Astrocyte (in vitro differentiated cells and primary cell): Measurements from ENCODE around the gene ARRB1. TPM values are rescaled to one million over a fixed set of nuclear protein-coding genes. Genes with fewer than 3 reads are reported as not detected.

Source experiments
- DNase-seq: peaks from one replicate; pipeline ENCODE4 v3.0.0-alpha.2; 2010; ENCODE audit warnings: low read depth
- FAIRE-seq: peaks from 2 replicates; lab custom pipeline; 2011; peaks lifted over from hg19 to GRCh38; lab: Jason Lieb, UNC
- H2AFZ ChIP-seq: 2 replicates; pipeline ENCODE4 v1.6.0; 2012; ENCODE audit warnings: low read depth, low read length, inconsistent platforms
- H3K27ac ChIP-seq: 2 replicates; pipeline ENCODE4 v1.5.1; 2011; ENCODE audit warnings: low read depth, low read length, inconsistent platforms
- H3K27me3 ChIP-seq: 2 replicates; pipeline ENCODE4 v1.6.0; 2011; ENCODE audit warnings: low read length, inconsistent platforms; ENCODE audit not compliant: insufficient read depth
- H3K36me3 ChIP-seq: 2 replicates; pipeline ENCODE4 v1.5.1; 2011; ENCODE audit warnings: low read length, inconsistent platforms; ENCODE audit not compliant: insufficient read depth
- H3K4me1 ChIP-seq: 2 replicates; pipeline ENCODE4 v1.5.1; 2011; ENCODE audit warnings: low read length, inconsistent platforms; ENCODE audit not compliant: insufficient read depth
- H3K4me2 ChIP-seq: 2 replicates; pipeline ENCODE4 v1.6.0; 2012; ENCODE audit warnings: low read length, inconsistent platforms
- H3K4me3 ChIP-seq: 2 replicates; pipeline ENCODE4 v1.5.1; 2011; ENCODE audit warnings: low read depth, mild to moderate bottlenecking, low read length, inconsistent platforms; ENCODE audit not compliant: insufficient read depth
- H3K79me2 ChIP-seq: 2 replicates; pipeline ENCODE4 v1.6.0; 2012; ENCODE audit warnings: mild to moderate bottlenecking, low read length, inconsistent platforms; ENCODE audit not compliant: insufficient read depth
- H3K9ac ChIP-seq: 2 replicates; pipeline ENCODE4 v1.6.0; 2012; ENCODE audit warnings: mild to moderate bottlenecking, low read length, inconsistent platforms
- H3K9me3 ChIP-seq: 2 replicates; pipeline ENCODE4 v1.5.1; 2012; ENCODE audit warnings: low read depth, mild to moderate bottlenecking, low read length, inconsistent platforms; ENCODE audit not compliant: insufficient read depth
- H4K20me1 ChIP-seq: 2 replicates; pipeline ENCODE4 v1.6.0; 2012; ENCODE audit warnings: low read length, inconsistent platforms; ENCODE audit not compliant: insufficient read depth
- H3K27ac Mint-ChIP-seq: one replicate; pipeline ENCODE4 v1.8.0; 2021; ENCODE audit warnings: mild to moderate bottlenecking, mixed read lengths; ENCODE audit not compliant: unreplicated experiment
- H3K27me3 Mint-ChIP-seq: one replicate; pipeline ENCODE4 v1.8.0; 2021; ENCODE audit warnings: low read depth, mixed read lengths; ENCODE audit not compliant: unreplicated experiment
- H3K36me3 Mint-ChIP-seq: one replicate; pipeline ENCODE4 v1.8.0; 2021; ENCODE audit warnings: low read depth, mixed read lengths; ENCODE audit not compliant: unreplicated experiment
- H3K4me1 Mint-ChIP-seq: one replicate; pipeline ENCODE4 v1.8.0; 2021; ENCODE audit warnings: low read depth, mixed read lengths; ENCODE audit not compliant: unreplicated experiment
- H3K4me3 Mint-ChIP-seq: one replicate; pipeline ENCODE4 v1.8.0; 2021; ENCODE audit warnings: mild to moderate bottlenecking, moderate library complexity, mixed read lengths; ENCODE audit not compliant: unreplicated experiment
- H3K9me3 Mint-ChIP-seq: one replicate; pipeline ENCODE4 v1.8.0; 2021; ENCODE audit warnings: mild to moderate bottlenecking, mixed read lengths; ENCODE audit not compliant: unreplicated experiment
- EZH2 ChIP-seq: IDR thresholded peaks from 2 replicates; pipeline ENCODE4 v1.6.1; 2012; ENCODE audit warnings: mild to moderate bottlenecking, low read length, inconsistent platforms; ENCODE audit not compliant: insufficient read depth
- total RNA-seq: library from RNA; stranded (reverse); gene quantifications from 2 replicates; pipeline ENCODE4 v1.2.1, GENCODE V29; 2021
- TF ChIP-seq, protein P1 (sequence below): IDR thresholded peaks from 2 replicates; pipeline ENCODE4 v1.5.1; 2011; ENCODE audit warnings: low read depth, mild to moderate bottlenecking, inconsistent platforms, low read length, moderate library complexity; ENCODE audit not compliant: insufficient read depth

The ARRB1 gene
- total RNA-seq, 1 donor from 2014 or later, result 28.5 TPM

DNA sequence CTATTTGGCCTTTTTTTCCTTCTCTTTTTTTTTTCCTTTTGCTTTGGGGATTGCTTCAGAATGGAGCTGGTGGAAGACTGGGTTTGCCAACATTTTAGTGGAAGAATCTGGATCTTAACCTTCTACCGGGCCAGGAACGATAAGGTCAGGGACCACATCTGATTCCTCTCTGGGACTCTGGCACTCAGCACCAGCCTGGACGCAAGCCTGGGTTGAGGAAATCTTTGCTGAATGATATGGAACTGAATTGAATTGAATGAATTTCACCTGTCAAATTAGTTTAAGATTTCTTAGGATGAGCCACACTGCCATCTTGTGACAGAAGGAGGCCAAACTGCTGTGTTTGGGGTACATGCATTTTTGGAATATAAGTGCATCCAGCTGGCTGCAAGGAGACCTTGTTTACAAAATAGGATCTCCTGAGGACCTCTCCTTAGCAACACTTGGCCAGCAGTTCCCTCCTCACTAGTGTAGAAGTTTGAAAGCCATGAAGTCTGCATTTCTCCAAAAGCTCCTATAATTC is 80.5 kb downstream of the ARRB1 start:
- Mint-ChIP-seq H3K4me3 (no peak overlapping the region), H3K27ac (no peak overlapping the region), H3K36me3 (peaks cover 21% of the 10 kb centered on the region), H3K4me1 (peaks cover 3% of the 10 kb centered on the region), H3K27me3 (peaks cover 1% of the 10 kb centered on the region), H3K9me3 (no peaks in the 10 kb centered on the region)
- no peaks in the 10 kb centered on the region for H4K20me1 ChIP-seq
- no peak overlapping the region for H3K4me3 ChIP-seq
- no peak overlapping the region for H3K9ac ChIP-seq
- no peaks in the 10 kb centered on the region for H3K36me3 ChIP-seq
- DNase-seq (no peak), FAIRE-seq (no peak)
- H3K27ac ChIP-seq, result no peak overlapping the region
- H3K4me2 ChIP-seq, result no peak overlapping the region
- H3K9me3 ChIP-seq, result no peaks in the 10 kb centered on the region
- no peak overlapping the region for H2AFZ ChIP-seq
- peaks cover 3% of the 10 kb centered on the region for H3K27me3 ChIP-seq
- TF ChIP-seq, protein P1, sequence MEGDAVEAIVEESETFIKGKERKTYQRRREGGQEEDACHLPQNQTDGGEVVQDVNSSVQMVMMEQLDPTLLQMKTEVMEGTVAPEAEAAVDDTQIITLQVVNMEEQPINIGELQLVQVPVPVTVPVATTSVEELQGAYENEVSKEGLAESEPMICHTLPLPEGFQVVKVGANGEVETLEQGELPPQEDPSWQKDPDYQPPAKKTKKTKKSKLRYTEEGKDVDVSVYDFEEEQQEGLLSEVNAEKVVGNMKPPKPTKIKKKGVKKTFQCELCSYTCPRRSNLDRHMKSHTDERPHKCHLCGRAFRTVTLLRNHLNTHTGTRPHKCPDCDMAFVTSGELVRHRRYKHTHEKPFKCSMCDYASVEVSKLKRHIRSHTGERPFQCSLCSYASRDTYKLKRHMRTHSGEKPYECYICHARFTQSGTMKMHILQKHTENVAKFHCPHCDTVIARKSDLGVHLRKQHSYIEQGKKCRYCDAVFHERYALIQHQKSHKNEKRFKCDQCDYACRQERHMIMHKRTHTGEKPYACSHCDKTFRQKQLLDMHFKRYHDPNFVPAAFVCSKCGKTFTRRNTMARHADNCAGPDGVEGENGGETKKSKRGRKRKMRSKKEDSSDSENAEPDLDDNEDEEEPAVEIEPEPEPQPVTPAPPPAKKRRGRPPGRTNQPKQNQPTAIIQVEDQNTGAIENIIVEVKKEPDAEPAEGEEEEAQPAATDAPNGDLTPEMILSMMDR, result peak; percentile 38
- TF ChIP-seq EZH2, result no peak
- H3K4me1 ChIP-seq, result no peaks in the 10 kb centered on the region
- no peaks in the 10 kb centered on the region for H3K79me2 ChIP-seq

DNA sequence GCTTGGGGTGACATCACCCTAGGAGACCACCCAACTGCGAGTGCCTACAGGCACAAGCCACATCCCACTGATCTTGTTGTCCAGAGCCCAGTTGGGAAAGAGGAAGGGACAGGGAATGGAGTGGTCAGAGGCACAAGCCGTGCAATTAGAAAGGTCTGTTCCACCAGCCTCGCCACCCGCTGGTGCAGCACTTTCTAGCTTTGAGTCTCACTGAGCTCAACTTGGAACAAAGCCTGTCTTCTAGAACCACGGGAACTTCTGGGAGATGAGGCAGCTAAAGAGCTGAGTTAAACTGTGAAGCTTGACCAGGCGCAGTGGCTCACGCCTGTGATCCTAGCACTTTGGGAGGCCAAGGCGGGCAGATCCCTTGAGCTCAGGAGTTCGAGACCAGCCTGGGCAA is 81.6 kb downstream of the ARRB1 start:
- no peaks in the 10 kb centered on the region for H3K4me1 Mint-ChIP-seq

DNA sequence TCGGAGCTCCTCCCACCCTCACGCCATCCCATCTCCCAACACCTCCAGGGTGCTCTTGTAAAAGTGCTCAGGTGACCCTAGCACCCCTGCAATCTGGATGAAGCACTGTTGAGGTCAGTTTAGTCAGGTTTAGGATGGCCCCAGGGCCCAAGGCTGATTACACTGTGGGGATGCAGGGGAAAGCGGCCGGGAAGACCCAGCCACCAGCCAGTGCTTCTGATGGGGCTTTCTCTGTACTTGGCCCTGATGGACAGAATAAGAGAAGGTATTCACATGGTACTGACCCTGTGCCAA is 82.1 kb downstream of the ARRB1 start:
- peaks cover 3% of the 10 kb centered on the region for H3K27me3 ChIP-seq
- no peak overlapping the region for H3K27ac ChIP-seq
- Mint-ChIP-seq H3K36me3 (peaks cover 22% of the 10 kb centered on the region), H3K27me3 (peaks cover 1% of the 10 kb centered on the region), H3K4me3 (no peak overlapping the region), H3K4me1 (no peaks in the 10 kb centered on the region), H3K27ac (no peak overlapping the region), H3K9me3 (no peaks in the 10 kb centered on the region)
- no peak overlapping the region for H3K4me2 ChIP-seq
- no peaks in the 10 kb centered on the region for H3K79me2 ChIP-seq
- H4K20me1 ChIP-seq, result no peaks in the 10 kb centered on the region
- DNase-seq (no peak), FAIRE-seq (no peak)
- H3K4me3 ChIP-seq, result no peak overlapping the region
- no peaks in the 10 kb centered on the region for H3K36me3 ChIP-seq
- no peak overlapping the region for H3K9ac ChIP-seq
- TF ChIP-seq, protein P1, result no peak
- TF ChIP-seq EZH2, result no peak
- H3K4me1 ChIP-seq, result no peaks in the 10 kb centered on the region
- no peaks in the 10 kb centered on the region for H3K9me3 ChIP-seq
- H2AFZ ChIP-seq, result no peak overlapping the region

More for the DNA sequence above, 81.6 kb downstream of the ARRB1 start:
- no peak overlapping the region for H3K4me2 ChIP-seq
- no peaks in the 10 kb centered on the region for H3K4me1 ChIP-seq
- H3K36me3 ChIP-seq, result no peaks in the 10 kb centered on the region
- H3K9me3 ChIP-seq, result no peaks in the 10 kb centered on the region
- Mint-ChIP-seq H3K27me3 (peaks cover 1% of the 10 kb centered on the region), H3K4me3 (no peak overlapping the region), H3K9me3 (no peaks in the 10 kb centered on the region), H3K27ac (no peak overlapping the region), H3K36me3 (peaks cover 19% of the 10 kb centered on the region)
- H3K27me3 ChIP-seq, result peaks cover 3% of the 10 kb centered on the region
- H2AFZ ChIP-seq, result no peak overlapping the region
- no peaks in the 10 kb centered on the region for H4K20me1 ChIP-seq
- no peak overlapping the region for H3K4me3 ChIP-seq
- H3K27ac ChIP-seq, result no peak overlapping the region
- H3K9ac ChIP-seq, result no peak overlapping the region
- no peak for TF ChIP-seq EZH2
- TF ChIP-seq, protein P1, result no peak
- no peaks in the 10 kb centered on the region for H3K79me2 ChIP-seq
- FAIRE-seq (no peak), DNase-seq (no peak)
